ENCODE measurements around the gene AQP6. TPM values are rescaled to one million over a fixed set of nuclear protein-coding genes. Genes with fewer than 3 reads are reported as not detected.

The AQP6 gene
- total RNA-seq, 2 experiments from 2014 or later, result not detected

Other genes with a start within 250 kb of the AQP6 start
- 100 to 1,000 TPM; 420 TPM for gene TMBIM6, start 231.4 kb upstream of the AQP6 start, total RNA-seq
- 1 to 10 TPM; 7.2 to 7.7 TPM for gene NCKAP5L, start 144.5 kb upstream of the AQP6 start, total RNA-seq
- gene BCDIN3D, start 129.8 kb upstream of the AQP6 start, total RNA-seq, result 1 to 10 TPM; 7.3 to 7.4 TPM
- gene FAIM2, start 69.0 kb upstream of the AQP6 start, total RNA-seq, result under 1 TPM; 0.23 to 0.55 TPM
- not detected for gene AQP2, start 22.2 kb upstream of the AQP6 start, total RNA-seq
- not detected for gene AQP5, start 11.1 kb upstream of the AQP6 start, total RNA-seq
- gene RACGAP1, start 52.5 kb downstream of the AQP6 start, total RNA-seq, result 100 to 1,000 TPM; 185 to 200 TPM
- 10 to 100 TPM; 25.4 to 27.9 TPM for gene ASIC1, start 84.6 kb downstream of the AQP6 start, total RNA-seq
- gene SMARCD1, start 112.4 kb downstream of the AQP6 start, total RNA-seq, result 10 to 100 TPM; 72.3 to 78.1 TPM
- gene GPD1, start 131.1 kb downstream of the AQP6 start, total RNA-seq, result under 1 TPM; 0.23 to 0.82 TPM
- gene COX14, start 139.3 kb downstream of the AQP6 start, total RNA-seq, result 10 to 100 TPM; 50.0 to 51.6 TPM
- 10 to 100 TPM; 38.7 to 40.6 TPM for gene CERS5, start 194.4 kb downstream of the AQP6 start, total RNA-seq